ENCODE data around the gene SUGCT. TPM values are rescaled to one million over a fixed set of nuclear protein-coding genes. Genes with fewer than 3 reads are reported as not detected.

The SUGCT gene
- total and polyA plus RNA-seq, 2 of the 13 experiments (the other 11 are each of a cell fraction or from before 2014, with no cell fraction given): 10.1 to 22.2 TPM

DNA sequence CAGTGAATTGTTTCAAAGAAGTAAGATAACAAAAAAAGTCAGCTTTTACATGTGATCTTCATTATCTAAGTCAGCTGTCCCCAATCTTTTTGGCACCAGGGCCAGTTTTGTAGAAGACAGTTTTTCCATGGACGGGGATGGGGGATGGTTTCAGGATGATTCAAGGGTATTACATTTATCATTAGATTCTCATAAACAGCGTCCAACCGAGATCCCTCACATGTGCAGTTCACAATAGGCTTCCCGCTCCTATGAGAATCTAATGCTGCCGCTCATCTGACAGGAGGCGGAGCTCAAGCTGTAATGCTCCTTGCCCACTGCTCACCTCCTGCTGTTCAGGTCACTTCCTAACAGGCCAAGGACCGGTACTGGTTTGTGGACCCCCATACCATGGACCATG lies 607.5 kb downstream of the SUGCT start:
- no peaks in the 10 kb centered on the region for H3K4me1 ChIP-seq (ENCODE audit: insufficient read depth, low read length)
- ChIA-PET CTCF (ENCODE audit: low intra/inter-chr PET ratio, low total read pairs) (no interaction called here), POLR2A (no interaction called here)
- FAIRE-seq (no peak), ATAC-seq (no peak), DNase-seq (ENCODE audit: low spot score) (no peak)
- intact Hi-C loops (cut with micrococcal nuclease; ENCODE audit: unreplicated experiment): no loop called here
- no TSS peak for BruUV-seq (replicated peaks)
- H3K79me2 ChIP-seq (ENCODE audit: insufficient read depth, low read length): no peaks in the 10 kb centered on the region
- H3K27me3 ChIP-seq (ENCODE audit: control insufficient read depth in 1 of 2, insufficient read depth in 2 of 2, low read length in 2 of 2): no peaks in the 10 kb centered on the region
- H3K4me2 ChIP-seq (ENCODE audit: low read depth, low read length): no peak overlapping the region
- 86% methylated on average over 7 of the region's 7 CpGs for WGBS (ENCODE audit: low lambda C conversion rate)
- no peak overlapping the region for H2AFZ ChIP-seq (ENCODE audit: low read length)
- no peaks in the 10 kb centered on the region for H4K20me1 ChIP-seq (ENCODE audit: insufficient read depth, low read length)
- H3K4me3 ChIP-seq (replicated peaks in 1 of 3; ENCODE audit: insufficient read depth in 1 of 3, low read depth in 2 of 3, low read length in 3 of 3): no peak overlapping the region
- H3K9me3 ChIP-seq (ENCODE audit: low read length): no peaks in the 10 kb centered on the region
- in situ Hi-C loops (cut with HindIII; ENCODE audit: extremely low pct_ligation_motif_present, low pct_unique_long_range_greater_than_20kb): no loop called here
- no peak overlapping the region for H3K9ac ChIP-seq (ENCODE audit: insufficient read depth, low read depth, low read length)
- H3K27ac ChIP-seq (ENCODE audit: extremely low read length, insufficient read depth, low read length): no peak overlapping the region
- H3K36me3 ChIP-seq (replicated peaks in 1 of 2; ENCODE audit: control insufficient read depth in 1 of 2, insufficient read depth in 2 of 2, low read length in 2 of 2): no peaks in the 10 kb centered on the region
- no peak for TF ChIP-seq SALL2 (CRISPR knock-in tag; IDR thresholded peaks at IDR 0.05)
- no peak for TF ChIP-seq ZNF75D (CRISPR knock-in tag; IDR thresholded peaks at IDR 0.05; ENCODE audit: borderline replicate concordance)
- no peak for TF ChIP-seq ZNF383 (CRISPR knock-in tag; IDR thresholded peaks at IDR 0.05; ENCODE audit: borderline replicate concordance)
- no peak for TF ChIP-seq ONECUT2 (CRISPR knock-in tag; IDR thresholded peaks at IDR 0.05)
- TF ChIP-seq POLR2A (IDR thresholded peaks at IDR 0.05; ENCODE audit: insufficient read depth in 1 of 2, low read depth in 2 of 2, low read length in 2 of 2): no peak
- TF ChIP-seq GTF3A (CRISPR knock-in tag; conservative IDR thresholded peaks at IDR 0.05): no peak
- TF ChIP-seq ETV5 (CRISPR knock-in tag; IDR thresholded peaks at IDR 0.05; ENCODE audit: borderline replicate concordance): no peak
- TF ChIP-seq MATR3 (CRISPR knock-in tag; IDR thresholded peaks at IDR 0.05): no peak
- TF ChIP-seq NR2F1 (CRISPR knock-in tag; IDR thresholded peaks at IDR 0.05): no peak
- TF ChIP-seq, protein P1, sequence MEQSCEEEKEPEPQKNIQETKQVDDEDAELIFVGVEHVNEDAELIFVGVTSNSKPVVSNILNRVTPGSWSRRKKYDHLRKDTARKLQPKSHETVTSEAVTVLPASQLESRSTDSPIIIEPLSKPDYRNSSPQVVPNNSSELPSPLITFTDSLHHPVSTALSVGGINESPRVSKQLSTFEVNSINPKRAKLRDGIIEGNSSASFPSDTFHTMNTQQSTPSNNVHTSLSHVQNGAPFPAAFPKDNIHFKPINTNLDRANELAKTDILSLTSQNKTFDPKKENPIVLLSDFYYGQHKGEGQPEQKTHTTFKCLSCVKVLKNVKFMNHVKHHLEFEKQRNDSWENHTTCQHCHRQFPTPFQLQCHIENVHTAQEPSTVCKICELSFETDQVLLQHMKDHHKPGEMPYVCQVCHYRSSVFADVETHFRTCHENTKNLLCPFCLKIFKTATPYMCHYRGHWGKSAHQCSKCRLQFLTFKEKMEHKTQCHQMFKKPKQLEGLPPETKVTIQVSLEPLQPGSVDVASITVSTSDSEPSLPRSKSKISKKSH (CRISPR knock-in tag; IDR thresholded peaks at IDR 0.05; ENCODE audit: borderline replicate concordance): no peak
- TF ChIP-seq DMTF1 (CRISPR knock-in tag; IDR thresholded peaks at IDR 0.05): no peak
- TF ChIP-seq ZSCAN31 (CRISPR knock-in tag; IDR thresholded peaks at IDR 0.05; ENCODE audit: low read depth): no peak
- TF ChIP-seq TOPORS (CRISPR knock-in tag; IDR thresholded peaks at IDR 0.05): no peak
- TF ChIP-seq SATB2 (CRISPR knock-in tag; IDR thresholded peaks at IDR 0.05): no peak
- no peak for TF ChIP-seq CEBPB (IDR thresholded peaks at IDR 0.05; ENCODE audit: borderline replicate concordance, low read depth, low read length)
- no peak for TF ChIP-seq ZNF446 (CRISPR knock-in tag; IDR thresholded peaks at IDR 0.05)
